BLaER1 (cell line): ENCODE measurements around the gene ABCA6.
A peak's percentile ranks its signal among the peaks of the same experiment; 100 is the strongest.
"Not testable (repeated sequence)": the region's sequence is repeated elsewhere in the genome, so short reads cannot be mapped to it uniquely, and the experiment has no call there.

Experiments used
- H3K27ac ChIP-seq: shearing (Covaris generic); formaldehyde crosslinking; 2 replicates; pipeline ENCODE4 v1.8.1; 2022
- H3K27me3 ChIP-seq: shearing (Covaris generic); formaldehyde crosslinking; 2 replicates; pipeline ENCODE4 v1.8.1; 2022
- H3K36me3 ChIP-seq: shearing (Covaris generic); formaldehyde crosslinking; 2 replicates; pipeline ENCODE4 v1.8.1; 2022
- H3K4me1 ChIP-seq: shearing (Covaris generic); formaldehyde crosslinking; 2 replicates; pipeline ENCODE4 v1.8.1; 2022
- H3K4me2 ChIP-seq: shearing (Covaris generic); formaldehyde crosslinking; 2 replicates; pipeline ENCODE4 v1.8.1; 2022
- H3K4me3 ChIP-seq: shearing (Covaris generic); formaldehyde crosslinking; 2 replicates; pipeline ENCODE4 v1.8.1; 2022
- H3K9ac ChIP-seq: shearing (Covaris generic); formaldehyde crosslinking; 2 replicates; pipeline ENCODE4 v1.8.1; 2022
- H3K9me3 ChIP-seq: shearing (Covaris generic); formaldehyde crosslinking; 2 replicates; pipeline ENCODE4 v1.8.1; 2022
- H4K20me1 ChIP-seq: shearing (Covaris generic); formaldehyde crosslinking; 2 replicates; pipeline ENCODE4 v1.8.1; 2022
- Cebpa-rat ChIP-seq: shearing (Covaris generic); IDR thresholded peaks from 2 replicates; pipeline ENCODE4 v1.8.1; 2022

The ABCA6 gene

GRCh38 chr17:69141431-69142174 is at the start of gene ABCA6:
ABCA6 (minus strand) TSS chr17:69141895; CDS start chr17:69140703, 1,192 bp downstream.
- no peaks in the 10 kb centered on the region for H3K4me1 ChIP-seq
- H3K4me2 ChIP-seq = no peak within 1 kb of the TSS
- TF ChIP-seq Cebpa-rat = no peak
- H3K27ac ChIP-seq = no peak within 1 kb of the TSS
- H3K9ac ChIP-seq = no peak within 1 kb of the TSS
- no peak within 1 kb of the TSS for H3K4me3 ChIP-seq
- no peaks in the 10 kb centered on the region for H3K9me3 ChIP-seq
- H3K27me3 ChIP-seq = no peaks in the 10 kb centered on the region
- no peaks in the 10 kb centered on the region for H4K20me1 ChIP-seq
- H3K36me3 ChIP-seq = no peaks in the 10 kb centered on the region

GRCh38 chr17:69188796-69189195 is 47.1 kb upstream of the ABCA6 start:
- no peak overlapping the region for H3K9ac ChIP-seq
- H3K27me3 ChIP-seq = no peaks in the 10 kb centered on the region
- H3K4me1 ChIP-seq = peaks cover 4% of the 10 kb centered on the region
- H3K4me3 ChIP-seq = no peak overlapping the region
- TF ChIP-seq Cebpa-rat = no peak
- H4K20me1 ChIP-seq = no peaks in the 10 kb centered on the region
- H3K27ac ChIP-seq = no peak overlapping the region
- no peak overlapping the region for H3K4me2 ChIP-seq
- no peaks in the 10 kb centered on the region for H3K36me3 ChIP-seq
- no peaks in the 10 kb centered on the region for H3K9me3 ChIP-seq

DNA sequence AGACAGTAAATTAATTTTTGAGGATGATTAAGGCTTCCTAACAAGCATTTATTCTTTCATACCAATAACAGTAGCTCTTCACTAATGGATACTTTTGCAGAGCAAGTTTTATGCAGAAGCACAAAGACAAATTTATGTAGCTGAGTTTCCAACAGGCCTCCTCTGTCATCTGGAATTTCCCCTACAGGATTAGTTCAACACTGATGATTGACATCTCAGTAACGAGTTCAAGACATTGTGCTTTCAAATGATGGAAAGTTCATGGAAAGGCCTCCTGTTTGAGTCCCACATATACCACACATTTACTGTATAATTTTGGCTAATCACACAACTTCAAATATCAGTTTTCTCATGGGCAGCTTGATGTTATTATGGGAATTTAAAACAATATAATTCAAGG is 46.4 kb upstream of the ABCA6 start:
- Histone ChIP-seq H3K27me3 (no peaks in the 10 kb centered on the region), H3K4me3 (no peak overlapping the region), H3K9me3 (no peaks in the 10 kb centered on the region), H3K9ac (no peak overlapping the region), H4K20me1 (no peaks in the 10 kb centered on the region), H3K4me2 (no peak overlapping the region), H3K27ac (no peak overlapping the region), H3K4me1 (peaks cover 11% of the 10 kb centered on the region), H3K36me3 (no peaks in the 10 kb centered on the region)
- no peak for TF ChIP-seq Cebpa-rat

GRCh38 chr17:69187294-69187693 is 45.6 kb upstream of the ABCA6 start:
- no peaks in the 10 kb centered on the region for H3K36me3 ChIP-seq
- no peaks in the 10 kb centered on the region for H3K9me3 ChIP-seq
- no peaks in the 10 kb centered on the region for H4K20me1 ChIP-seq
- H3K4me1 ChIP-seq = peaks cover 11% of the 10 kb centered on the region
- H3K4me2 ChIP-seq = no peak overlapping the region
- no peak overlapping the region for H3K4me3 ChIP-seq
- H3K27me3 ChIP-seq = no peaks in the 10 kb centered on the region
- no peak for TF ChIP-seq Cebpa-rat
- no peak overlapping the region for H3K27ac ChIP-seq
- no peak overlapping the region for H3K9ac ChIP-seq

GRCh38 chr17:69179227-69179952 is 37.7 kb upstream of the ABCA6 start:
- no peaks in the 10 kb centered on the region for H3K27me3 ChIP-seq
- H3K9me3 ChIP-seq = no peaks in the 10 kb centered on the region
- H3K36me3 ChIP-seq = no peaks in the 10 kb centered on the region
- H3K4me1 ChIP-seq = peaks cover 28% of the 10 kb centered on the region
- peak overlapping the region; percentile 51 for H3K4me2 ChIP-seq
- H3K4me3 ChIP-seq = no peak overlapping the region
- H3K27ac ChIP-seq = no peak overlapping the region
- H4K20me1 ChIP-seq = no peaks in the 10 kb centered on the region
- no peak overlapping the region for H3K9ac ChIP-seq
- no peak for TF ChIP-seq Cebpa-rat

DNA sequence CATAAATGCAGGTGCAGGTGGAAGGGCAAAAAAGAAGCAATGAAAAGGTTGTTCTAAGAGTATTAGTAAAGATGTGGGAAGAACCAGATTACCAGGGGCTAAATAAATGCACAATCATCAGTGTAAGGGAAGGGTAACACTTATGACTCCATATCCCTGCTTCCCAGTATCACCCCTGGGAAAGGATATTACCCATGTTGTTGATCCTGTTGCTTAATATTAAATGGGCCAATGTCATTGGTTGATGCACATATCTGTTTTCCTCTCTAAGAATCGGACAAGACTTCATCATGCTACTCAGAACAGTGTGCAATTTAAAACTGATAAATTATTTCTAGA is 34.7 kb upstream of the ABCA6 start:
- Histone ChIP-seq H3K4me1 (peaks cover 17% of the 10 kb centered on the region), H3K9me3 (no peaks in the 10 kb centered on the region), H3K27ac (no peak overlapping the region), H3K36me3 (no peaks in the 10 kb centered on the region), H3K9ac (no peak overlapping the region), H4K20me1 (no peaks in the 10 kb centered on the region), H3K27me3 (no peaks in the 10 kb centered on the region), H3K4me3 (no peak overlapping the region), H3K4me2 (no peak overlapping the region)
- no peak for TF ChIP-seq Cebpa-rat

- Histone ChIP-seq H3K4me3 (no peak overlapping the region), H3K9ac (no peak overlapping the region), H3K27ac (no peak overlapping the region), H4K20me1 (no peaks in the 10 kb centered on the region), H3K9me3 (no peaks in the 10 kb centered on the region), H3K27me3 (no peaks in the 10 kb centered on the region), H3K36me3 (no peaks in the 10 kb centered on the region), H3K4me1 (peaks cover 17% of the 10 kb centered on the region), H3K4me2 (no peak overlapping the region)
- no peak for TF ChIP-seq Cebpa-rat
These were observed 34.1 kb upstream of the ABCA6 start for GRCh38 chr17:69175625-69176456.

DNA sequence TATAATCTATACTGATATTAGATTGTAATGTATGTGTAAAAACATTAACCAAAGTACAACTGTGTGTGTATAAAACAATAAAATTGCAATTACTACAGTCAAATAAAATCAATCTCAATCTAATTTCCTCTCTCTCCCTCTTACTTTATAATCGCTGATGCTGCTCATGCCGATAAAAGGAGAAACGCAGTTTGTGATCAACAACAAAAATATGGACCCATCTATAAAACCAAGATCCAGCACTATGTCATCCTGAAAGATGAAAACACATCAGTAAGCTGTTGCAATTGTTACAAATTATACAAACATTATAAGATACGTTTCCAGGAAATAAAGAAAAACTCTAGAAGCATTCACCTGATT is 33.5 kb upstream of the ABCA6 start:
- Histone ChIP-seq H3K36me3 (no peaks in the 10 kb centered on the region), H3K4me1 (peaks cover 22% of the 10 kb centered on the region), H3K9me3 (no peaks in the 10 kb centered on the region), H3K27me3 (no peaks in the 10 kb centered on the region), H4K20me1 (no peaks in the 10 kb centered on the region), H3K27ac (no peak overlapping the region), H3K4me3 (no peak overlapping the region), H3K4me2 (no peak overlapping the region), H3K9ac (no peak overlapping the region)
- TF ChIP-seq Cebpa-rat = no peak

- H3K9me3 ChIP-seq = no peaks in the 10 kb centered on the region
- H3K27ac ChIP-seq = no peak overlapping the region
- no peaks in the 10 kb centered on the region for H4K20me1 ChIP-seq
- no peak overlapping the region for H3K4me3 ChIP-seq
- no peaks in the 10 kb centered on the region for H3K27me3 ChIP-seq
- no peak overlapping the region for H3K4me2 ChIP-seq
- H3K9ac ChIP-seq = no peak overlapping the region
- H3K36me3 ChIP-seq = no peaks in the 10 kb centered on the region
- TF ChIP-seq Cebpa-rat = no peak
- H3K4me1 ChIP-seq = peaks cover 10% of the 10 kb centered on the region; the same call in 1 of the 2 replicates
These were observed 31.4 kb upstream of the ABCA6 start for GRCh38 chr17:69173118-69173517.

GRCh38 chr17:69170377-69170776 is 28.7 kb upstream of the ABCA6 start:
- Histone ChIP-seq H3K36me3 (no peaks in the 10 kb centered on the region), H4K20me1 (no peaks in the 10 kb centered on the region), H3K9me3 (no peaks in the 10 kb centered on the region), H3K9ac (no peak overlapping the region), H3K4me3 (no peak overlapping the region), H3K4me2 (peak overlapping the region; percentile 22), H3K4me1 (peaks cover 10% of the 10 kb centered on the region; the same call in 1 of the 2 replicates), H3K27me3 (no peaks in the 10 kb centered on the region), H3K27ac (no peak overlapping the region)
- no peak for TF ChIP-seq Cebpa-rat

- not testable (repeated sequence) for H3K4me3 ChIP-seq, H3K9ac ChIP-seq, H3K27ac ChIP-seq, H3K36me3 ChIP-seq, H3K4me2 ChIP-seq, H3K27me3 ChIP-seq, H3K9me3 ChIP-seq, H4K20me1 ChIP-seq
- peaks cover 10% of the 10 kb centered on the region; the same call in 1 of the 2 replicates for H3K4me1 ChIP-seq
These were observed 26.9 kb upstream of the ABCA6 start for GRCh38 chr17:69168642-69169041.
